CD4-positive, alpha-beta memory T cell (primary cell): ENCODE results near the gene APOL1. TPM values are rescaled to one million over a fixed set of nuclear protein-coding genes. Genes with fewer than 3 reads are reported as not detected.

Source experiments
- CTCF ChIA-PET: fragments of 350-600 bp; sonication (Branson Sonifier 250); formaldehyde crosslinking; loops from one replicate; lab custom pipeline; 2021; ENCODE audit warnings: inconsistent platforms; ENCODE audit not compliant: partially characterized antibody; lab: Charles Lee
- POLR2A ChIA-PET: fragments of 350-600 bp; sonication (Branson Sonifier 250); formaldehyde crosslinking; loops from one replicate; lab custom pipeline; 2021; ENCODE audit not compliant: partially characterized antibody; lab: Charles Lee
- DNase-seq, 5 donors: peaks; one replicate each; pipeline versions ENCODE4 v3.0.0 to v3.0.0-alpha.2; 2020 to 2022; ENCODE audit warnings: mixed read lengths in 1 of 5
- H3K27ac ChIP-seq: one replicate; pipeline ENCODE4 v1.7.0; 2013; ENCODE audit warnings: low read depth, low read length
- H3K27me3 ChIP-seq: 2 replicates; pipeline ENCODE4 v1.7.0; 2013; ENCODE audit warnings: mild to moderate bottlenecking, low read length, moderate library complexity; ENCODE audit not compliant: insufficient read depth
- H3K36me3 ChIP-seq: 2 replicates; pipeline ENCODE4 v1.7.0; 2013; ENCODE audit warnings: mild to moderate bottlenecking, low read length, moderate library complexity; ENCODE audit not compliant: insufficient read depth
- H3K4me1 ChIP-seq: 2 replicates; pipeline ENCODE4 v1.7.0; 2013; ENCODE audit warnings: mild to moderate bottlenecking, low read length, moderate library complexity; ENCODE audit not compliant: insufficient read depth
- H3K4me3 ChIP-seq, 2 donors: one replicate each; pipeline ENCODE4 v1.7.0; 2013; ENCODE audit warnings: low read length in 2 of 2, mild to moderate bottlenecking in 1 of 2
- H3K9me3 ChIP-seq, 2 donors: one replicate each; pipeline ENCODE4 v1.7.0; 2013; ENCODE audit warnings: low read length in 2 of 2, control low read depth in 1 of 2; ENCODE audit not compliant: control insufficient read depth in 1 of 2
- H3K27ac Mint-ChIP-seq, 7 donors: one replicate each; pipeline ENCODE4 v1.8.0; 2020 to 2021; ENCODE audit warnings: mixed read lengths in 7 of 7, mild to moderate bottlenecking in 6 of 7, inconsistent platforms in 3 of 7, moderate library complexity in 3 of 7
- H3K27me3 Mint-ChIP-seq, 2 donors: one replicate each; pipeline ENCODE4 v1.8.0; 2020 to 2021; ENCODE audit warnings: mixed read lengths in 2 of 2
- H3K36me3 Mint-ChIP-seq, 2 donors: one replicate each; pipeline ENCODE4 v1.8.0; 2020 to 2021; ENCODE audit warnings: mixed read lengths in 2 of 2, inconsistent platforms in 1 of 2, mild to moderate bottlenecking in 1 of 2
- H3K4me1 Mint-ChIP-seq, 4 donors: one replicate each; pipeline ENCODE4 v1.8.0; 2020 to 2021; ENCODE audit warnings: mixed read lengths in 4 of 4, mild to moderate bottlenecking in 1 of 4
- H3K4me3 Mint-ChIP-seq, 8 donors: one replicate each; pipeline ENCODE4 v1.8.0; 2020 to 2021; ENCODE audit warnings: mixed read lengths in 8 of 8, mild to moderate bottlenecking in 7 of 8, moderate library complexity in 6 of 8, inconsistent platforms in 3 of 8
- H3K9me3 Mint-ChIP-seq, 8 donors: one replicate each; pipeline ENCODE4 v1.8.0; 2020 to 2021; ENCODE audit warnings: mixed read lengths in 8 of 8, mild to moderate bottlenecking in 5 of 8, inconsistent platforms in 3 of 8, moderate library complexity in 1 of 8
- intact Hi-C: fragments of 100-400 bp; cut with micrococcal nuclease; formaldehyde crosslinking; loops from one replicate; pipeline ENCODE4 v1.15.1; 2023
- polyA plus RNA-seq, 2 donors: library from polyadenylated mRNA; unstranded; fragments of 300-500 nt; fragmentation: Illumina TruSeq; gene quantifications; one replicate each; pipeline ENCODE4 v1.2.3, GENCODE V29; 2021
- total RNA-seq, 2 experiments: library from RNA; stranded (reverse); gene quantifications; one replicate each; pipeline ENCODE4 v1.2.3, GENCODE V29; 2021

APOL1 gene
- total and polyA plus RNA-seq, 4 experiments from 2014 or later, result 6.3 to 31.2 (median 26.2) TPM

GRCh38 chr22:36298118-36298517, 45.2 kb downstream of the APOL1 start:
- Mint-ChIP-seq H3K27ac (peak overlapping the region in 5 of 7 donors; percentile 46 to 91 (median 57)), H3K27me3 (no peaks in the 10 kb centered on the region), H3K9me3 (peaks cover 0 to 2% (median 0%) of the 10 kb centered on the region in 8 donors), H3K4me3 (no peak overlapping the region), H3K36me3 (peaks cover 64 to 87% of the 10 kb centered on the region in 2 donors), H3K4me1 (peaks cover 11 to 43% (median 26%) of the 10 kb centered on the region in 4 donors)
- no peaks in the 10 kb centered on the region for H3K9me3 ChIP-seq
- H3K36me3 ChIP-seq, result peaks cover 100% of the 10 kb centered on the region
- H3K27me3 ChIP-seq, result no peaks in the 10 kb centered on the region
- H3K27ac ChIP-seq, result no peak overlapping the region
- no peak overlapping the region for H3K4me3 ChIP-seq
- peak in 1 of 5 donors; percentile 25 for DNase-seq
- peaks cover 33% of the 10 kb centered on the region for H3K4me1 ChIP-seq
- ChIA-PET POLR2A (interaction anchor here (0.7 to 9.8 kb wide), 5 partner anchors 8 to 172 kb away, joined by 3 to 59 read pairs (median 4); no protein-coding TSS in a partner anchor), CTCF (interaction anchor here (0.8 to 11.4 kb wide), 10 partner anchors 12 to 210 kb away, joined by 3 to 204 read pairs (median 4); no protein-coding TSS in a partner anchor)
- intact Hi-C loops, result loop anchor here (2.0 kb wide), 1 partner anchor 61 kb away; no protein-coding TSS in a partner anchor

GRCh38 chr22:36298601-36299000, 45.7 kb downstream of the APOL1 start:
- Histone ChIP-seq H3K9me3 (no peaks in the 10 kb centered on the region), H3K36me3 (peaks cover 99% of the 10 kb centered on the region), H3K27ac (no peak overlapping the region), H3K4me1 (peaks cover 28% of the 10 kb centered on the region), H3K27me3 (no peaks in the 10 kb centered on the region), H3K4me3 (no peak overlapping the region)
- peak overlapping the region in 4 of 7 donors; percentile 15 to 86 (median 46) for H3K27ac Mint-ChIP-seq
- peaks cover 66 to 84% of the 10 kb centered on the region in 2 donors for H3K36me3 Mint-ChIP-seq
- intact Hi-C loops, result loop anchor here (2.0 kb wide), 1 partner anchor 60 kb away; no protein-coding TSS in a partner anchor
- CTCF ChIA-PET, result interaction anchor here (0.8 to 11.4 kb wide), 10 partner anchors 13 to 210 kb away, joined by 3 to 204 read pairs (median 4); no protein-coding TSS in a partner anchor
- H3K9me3 Mint-ChIP-seq, result peaks cover 0 to 2% (median 0%) of the 10 kb centered on the region in 8 donors
- POLR2A ChIA-PET, result interaction anchor here (0.7 to 9.8 kb wide), 4 partner anchors 21 to 172 kb away, joined by 3 to 59 read pairs (median 4); no protein-coding TSS in a partner anchor
- H3K4me1 Mint-ChIP-seq, result peaks cover 11 to 43% (median 24%) of the 10 kb centered on the region in 4 donors
- peak in 1 of 5 donors; percentile 25 for DNase-seq
- H3K4me3 Mint-ChIP-seq, result no peak overlapping the region
- no peaks in the 10 kb centered on the region for H3K27me3 Mint-ChIP-seq

GRCh38 chr22:36299295-36299694, 46.4 kb downstream of the APOL1 start:
- H3K27me3 Mint-ChIP-seq, result no peaks in the 10 kb centered on the region
- H3K27ac ChIP-seq, result no peak overlapping the region
- peaks cover 10 to 38% (median 21%) of the 10 kb centered on the region in 4 donors for H3K4me1 Mint-ChIP-seq
- ChIA-PET CTCF (interaction anchor here (0.9 to 11.4 kb wide), 9 partner anchors 14 to 209 kb away, joined by 3 to 204 read pairs (median 11); no protein-coding TSS in a partner anchor), POLR2A (interaction anchor here (0.6 to 9.8 kb wide), 5 partner anchors 17 to 171 kb away, joined by 3 to 59 read pairs (median 3); no protein-coding TSS in a partner anchor)
- peak overlapping the region in 4 of 7 donors; percentile 29 to 86 (median 74) for H3K27ac Mint-ChIP-seq
- H3K9me3 Mint-ChIP-seq, result peaks cover 0 to 2% (median 0%) of the 10 kb centered on the region in 8 donors
- no peaks in the 10 kb centered on the region for H3K27me3 ChIP-seq
- H3K36me3 Mint-ChIP-seq, result peaks cover 66 to 84% of the 10 kb centered on the region in 2 donors
- peaks cover 21% of the 10 kb centered on the region for H3K4me1 ChIP-seq
- no peak overlapping the region for H3K4me3 ChIP-seq
- H3K9me3 ChIP-seq, result no peaks in the 10 kb centered on the region
- DNase-seq, result peak in 1 of 5 donors; percentile 22
- no peak overlapping the region for H3K4me3 Mint-ChIP-seq
- peaks cover 99% of the 10 kb centered on the region for H3K36me3 ChIP-seq
- intact Hi-C loops, result loop anchor here (2.0 kb wide), 1 partner anchor 60 kb away; no protein-coding TSS in a partner anchor

- Histone ChIP-seq H3K36me3 (peaks cover 99% of the 10 kb centered on the region), H3K27ac (no peak overlapping the region), H3K4me3 (no peak overlapping the region), H3K27me3 (no peaks in the 10 kb centered on the region), H3K4me1 (peaks cover 16% of the 10 kb centered on the region), H3K9me3 (no peaks in the 10 kb centered on the region)
- CTCF ChIA-PET, result interaction anchor here (1.4 to 11.4 kb wide), 14 partner anchors 13 to 193 kb away, joined by 5 to 204 read pairs (median 15); partner anchors contain the start of gene TXN2
- H3K4me3 Mint-ChIP-seq, result no peak overlapping the region
- no peaks in the 10 kb centered on the region for H3K27me3 Mint-ChIP-seq
- H3K4me1 Mint-ChIP-seq, result peaks cover 8 to 32% (median 18%) of the 10 kb centered on the region in 4 donors
- peak in 1 of 5 donors; percentile 33 for DNase-seq
- peak overlapping the region in 3 of 7 donors; percentile 29 to 86 (median 70) for H3K27ac Mint-ChIP-seq
- POLR2A ChIA-PET, result interaction anchor here (0.6 to 9.8 kb wide), 10 partner anchors 16 to 229 kb away, joined by 3 to 59 read pairs (median 4); partner anchors contain the start of gene EIF3D
- no peaks in the 10 kb centered on the region for H3K9me3 Mint-ChIP-seq
- intact Hi-C loops, result loop anchor here (2.0 kb wide), 3 partner anchors 35 to 85 kb away; no protein-coding TSS in a partner anchor
- peaks cover 63 to 85% of the 10 kb centered on the region in 2 donors for H3K36me3 Mint-ChIP-seq
Observed at GRCh38 chr22:36299911-36300310, 47.0 kb downstream of the APOL1 start.

- H3K4me3 Mint-ChIP-seq, result no peak overlapping the region
- no peaks in the 10 kb centered on the region for H3K27me3 Mint-ChIP-seq
- no peaks in the 10 kb centered on the region for H3K27me3 ChIP-seq
- no peak overlapping the region for H3K4me3 ChIP-seq
- ChIA-PET POLR2A (interaction anchor here (0.7 to 9.8 kb wide), 19 partner anchors 11 to 229 kb away, joined by 3 to 59 read pairs (median 4); partner anchors contain the start of genes EIF3D, FOXRED2 and TXN2), CTCF (interaction anchor here (0.6 to 11.4 kb wide), 45 partner anchors 8 to 210 kb away, joined by 3 to 204 read pairs (median 8); partner anchors contain the start of genes APOL2 and TXN2)
- H3K27ac Mint-ChIP-seq, result peak overlapping the region in 6 of 7 donors; percentile 25 to 89 (median 71)
- no peaks in the 10 kb centered on the region for H3K9me3 ChIP-seq
- H3K36me3 ChIP-seq, result peaks cover 99% of the 10 kb centered on the region
- H3K36me3 Mint-ChIP-seq, result peaks cover 63 to 85% of the 10 kb centered on the region in 2 donors
- H3K4me1 Mint-ChIP-seq, result peaks cover 7 to 28% (median 17%) of the 10 kb centered on the region in 4 donors
- peak in 1 of 5 donors; percentile 16 for DNase-seq
- intact Hi-C loops, result loop anchor here (1.0 to 2.0 kb wide), 5 partner anchors 34 to 170 kb away; no protein-coding TSS in a partner anchor
- peaks cover 0 to 2% (median 0%) of the 10 kb centered on the region in 8 donors for H3K9me3 Mint-ChIP-seq
- H3K4me1 ChIP-seq, result peaks cover 11% of the 10 kb centered on the region
- H3K27ac ChIP-seq, result peak overlapping the region; percentile 8
Observed at GRCh38 chr22:36300396-36301212, 47.7 kb downstream of the APOL1 start.

- Mint-ChIP-seq H3K9me3 (peaks cover 0 to 2% (median 0%) of the 10 kb centered on the region in 8 donors), H3K27ac (peak overlapping the region; percentile 57 to 89 (median 81)), H3K4me3 (peak overlapping the region in 1 of 8 donors; percentile 49), H3K4me1 (peaks cover 5 to 24% (median 14%) of the 10 kb centered on the region in 4 donors), H3K36me3 (peaks cover 61 to 84% of the 10 kb centered on the region in 2 donors), H3K27me3 (no peaks in the 10 kb centered on the region)
- H3K36me3 ChIP-seq, result peaks cover 99% of the 10 kb centered on the region
- no peaks in the 10 kb centered on the region for H3K27me3 ChIP-seq
- H3K4me1 ChIP-seq, result peaks cover 11% of the 10 kb centered on the region
- H3K9me3 ChIP-seq, result no peaks in the 10 kb centered on the region
- peak overlapping the region; percentile 8 for H3K27ac ChIP-seq
- ChIA-PET CTCF (interaction anchor here (0.6 to 11.4 kb wide), 49 partner anchors 9 to 209 kb away, joined by 3 to 204 read pairs (median 7); partner anchors contain the start of genes APOL2 and TXN2), POLR2A (interaction anchor here (0.6 to 9.8 kb wide), 23 partner anchors 8 to 205 kb away, joined by 3 to 59 read pairs (median 4); partner anchors contain the start of genes FOXRED2, MYH9 and TXN2)
- DNase-seq, result peak; percentile 80 to 83 (median 80)
- intact Hi-C loops, result loop anchor here (1.0 to 2.0 kb wide), 5 partner anchors 33 to 169 kb away; no protein-coding TSS in a partner anchor
- no peak overlapping the region for H3K4me3 ChIP-seq
Observed at GRCh38 chr22:36301384-36301828, 48.5 kb downstream of the APOL1 start.
